GM19438 (cell line): ENCODE data around the gene GTF2E1.
A peak's percentile ranks its signal among the peaks of the same experiment; 100 is the strongest.
"Not testable (repeated sequence)": the region's sequence is repeated elsewhere in the genome, so short reads cannot be mapped to it uniquely, and the experiment has no call there.

Experiments used
- ATAC-seq: cut with Tn5 transposase; IDR thresholded peaks from one replicate; pipeline ENCODE4 v1.9.1; 2021; ENCODE audit warnings: low read depth; ENCODE audit not compliant: unreplicated experiment

The GTF2E1 gene

DNA sequence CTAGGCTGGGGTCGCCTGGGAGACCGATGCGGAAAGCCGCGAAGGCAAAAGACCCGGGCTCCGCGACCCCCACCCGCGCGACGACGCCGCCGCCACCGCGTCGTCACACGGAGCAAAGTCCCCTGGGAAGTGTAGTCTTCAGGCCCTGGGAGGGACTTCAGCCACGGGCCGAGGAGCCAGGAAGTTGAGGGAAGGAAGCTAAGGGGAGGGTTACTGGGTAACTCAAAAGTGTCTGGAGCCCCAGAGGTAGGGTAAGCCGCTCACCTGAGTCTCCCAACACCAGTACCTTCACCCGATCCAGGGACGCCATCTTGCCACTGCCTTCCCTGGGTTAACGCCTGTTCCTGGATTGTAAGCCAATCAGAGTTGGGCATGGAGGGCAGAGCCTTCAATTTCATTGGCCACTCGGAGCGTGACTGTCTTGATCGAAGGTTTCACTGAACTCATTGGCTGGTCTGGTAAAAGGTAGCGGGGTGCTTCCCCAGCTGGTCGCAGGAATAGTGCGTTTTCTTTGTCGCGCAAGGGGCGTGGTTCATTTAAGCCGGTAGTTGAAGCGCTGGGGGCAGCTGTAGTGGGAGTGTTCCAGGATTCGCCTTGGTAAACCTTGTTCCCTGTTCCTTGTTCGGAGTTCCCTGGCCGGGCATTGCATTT lies at the start of gene GTF2E1, which contains the start of gene RABL3:
GTF2E1 (plus strand) TSS at position 547 of the 651 bp plus-strand sequence. CDS start 7,809 bp downstream, outside the sequence.
RABL3 (minus strand) TSS at position 319 of the 651 bp plus-strand sequence; CDS start at position 310, 9 bp downstream.
- peak; percentile 98 for ATAC-seq

GRCh38 chr3:120693439-120694171 lies 48.9 kb upstream of the GTF2E1 start:
- no peak for ATAC-seq

- ATAC-seq, result no peak
These were observed 43.2 kb upstream of the GTF2E1 start for GRCh38 chr3:120699333-120699732.

- ATAC-seq, result no peak
These were observed 36.5 kb upstream of the GTF2E1 start for GRCh38 chr3:120705884-120706582.

GRCh38 chr3:120706950-120707349 lies 35.6 kb upstream of the GTF2E1 start:
- ATAC-seq, result no peak

DNA sequence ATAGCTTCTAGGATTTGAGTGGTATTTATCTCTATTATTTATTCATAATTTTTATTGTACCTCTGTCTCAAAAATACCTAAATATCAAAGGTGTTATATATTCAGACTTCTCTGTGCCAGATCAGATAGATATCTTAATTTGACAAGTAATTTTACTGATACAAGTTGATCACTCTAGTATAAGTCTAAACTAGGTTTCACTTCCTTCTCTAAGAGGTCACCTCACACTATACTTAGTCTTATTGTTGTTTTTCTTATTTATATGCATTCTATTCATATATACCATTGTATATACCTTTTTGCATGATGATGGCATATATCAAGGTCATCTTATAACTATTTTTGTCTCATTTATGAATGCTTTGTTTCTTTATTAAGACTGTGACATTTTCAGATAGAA lies 34.1 kb upstream of the GTF2E1 start:
- ATAC-seq, result no peak

- ATAC-seq, result no peak
These were observed 32.2 kb upstream of the GTF2E1 start for GRCh38 chr3:120710369-120710768.

GRCh38 chr3:120713262-120713661 lies 29.3 kb upstream of the GTF2E1 start:
- ATAC-seq, result no peak

GRCh38 chr3:120719167-120719834 lies 23.2 kb upstream of the GTF2E1 start:
- ATAC-seq, result not testable (repeated sequence)

DNA sequence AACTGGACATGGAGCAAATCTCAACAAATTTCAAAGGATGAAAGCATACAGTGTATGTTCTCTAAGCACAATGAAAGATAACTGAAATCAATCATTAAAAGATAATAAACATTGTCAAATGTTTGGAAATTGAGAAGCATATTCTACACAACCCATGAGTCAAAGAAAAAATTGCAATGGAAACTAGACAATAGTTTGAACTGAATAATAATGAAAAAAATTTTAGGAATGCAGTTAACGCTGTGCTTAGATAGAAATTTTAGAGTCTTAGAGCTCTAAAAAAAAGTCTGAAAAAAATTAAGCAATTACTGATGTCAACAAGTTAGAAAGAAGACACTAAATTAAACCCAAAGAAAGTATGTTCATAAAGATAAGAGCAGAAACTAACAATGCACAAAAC lies 15.8 kb upstream of the GTF2E1 start:
- ATAC-seq, result no peak

GRCh38 chr3:120730576-120731542 lies 11.7 kb upstream of the GTF2E1 start:
- ATAC-seq, result no peak

GRCh38 chr3:120738006-120738405 lies 4.5 kb upstream of the GTF2E1 start:
- not testable (repeated sequence) for ATAC-seq

GRCh38 chr3:120741320-120741719 lies 1.2 kb upstream of the GTF2E1 start:
- ATAC-seq, result no peak

DNA sequence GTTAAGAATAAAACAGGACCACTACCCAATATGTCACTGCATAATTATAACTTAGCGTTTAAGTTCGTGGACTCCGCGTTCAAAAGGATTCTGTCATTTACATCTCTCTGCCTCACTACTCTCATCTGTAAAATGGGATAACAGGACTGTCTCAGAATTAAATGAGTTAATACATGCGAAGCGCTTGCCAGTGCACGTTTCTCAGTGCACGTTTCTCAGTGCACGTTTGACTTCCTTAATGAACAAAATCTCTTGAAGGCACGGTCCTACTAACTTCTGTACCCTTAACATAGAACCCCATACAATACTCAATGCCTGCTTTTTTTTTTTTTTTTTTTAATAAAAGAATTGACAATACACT lies 727 bp upstream of the GTF2E1 start:
- peak; percentile 15 for ATAC-seq

DNA sequence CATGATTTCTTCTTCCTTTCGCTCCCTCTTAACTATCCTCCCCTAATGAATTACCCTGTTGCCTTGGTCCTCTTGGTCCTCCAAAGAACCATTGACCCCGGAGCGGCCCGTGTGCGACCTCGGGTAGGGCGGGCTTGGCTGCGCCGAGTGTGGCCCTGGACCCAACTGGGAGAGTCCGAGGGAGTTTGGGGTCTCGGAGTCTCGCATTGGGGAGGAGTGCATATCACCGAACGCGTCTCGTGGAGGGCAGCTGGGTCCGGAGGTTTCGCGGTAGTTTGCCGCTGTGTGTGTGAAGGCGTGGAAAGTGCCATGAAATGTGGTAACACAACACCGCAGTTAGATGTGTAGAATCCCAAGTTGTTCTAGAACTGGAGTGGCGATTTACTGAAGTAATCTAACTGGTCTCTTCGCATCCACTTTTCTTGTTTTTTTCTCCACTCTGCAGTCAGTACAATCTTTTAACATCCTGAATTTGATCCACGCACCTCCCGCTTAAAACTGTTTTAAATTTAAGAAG lies 363 bp downstream of the GTF2E1 start:
- ATAC-seq, result peak; percentile 17

DNA sequence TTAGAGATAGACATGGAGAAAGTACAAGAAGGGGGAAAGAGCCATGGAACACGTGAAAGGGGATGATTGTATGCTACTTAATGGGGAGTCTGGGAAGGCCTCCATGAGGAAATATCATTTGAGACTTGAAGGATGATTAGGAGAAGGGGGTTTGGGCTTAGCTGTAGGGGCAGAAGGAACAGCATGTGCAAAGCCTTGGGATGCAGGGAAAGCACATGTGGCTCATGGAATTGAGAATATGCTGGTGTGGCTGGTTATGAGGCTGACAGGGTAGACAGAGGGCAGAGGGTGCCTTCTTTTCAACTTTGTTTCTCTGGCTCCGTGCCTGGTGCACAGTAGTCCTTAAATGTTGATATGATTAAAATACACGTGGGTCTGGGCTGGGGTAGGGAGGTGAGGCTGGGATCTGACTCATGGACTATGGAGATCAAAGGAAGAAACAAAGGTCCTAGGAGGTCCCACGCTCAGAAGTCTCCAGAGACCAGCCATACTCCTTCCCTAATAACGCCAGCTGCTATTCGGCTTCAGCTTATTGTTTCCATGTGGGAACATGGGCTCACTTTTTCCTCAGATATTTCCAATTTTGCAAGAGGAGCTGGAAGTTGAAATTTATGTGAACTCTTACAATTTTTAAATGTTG lies 1.1 kb downstream of the GTF2E1 start:
- ATAC-seq, result no peak

DNA sequence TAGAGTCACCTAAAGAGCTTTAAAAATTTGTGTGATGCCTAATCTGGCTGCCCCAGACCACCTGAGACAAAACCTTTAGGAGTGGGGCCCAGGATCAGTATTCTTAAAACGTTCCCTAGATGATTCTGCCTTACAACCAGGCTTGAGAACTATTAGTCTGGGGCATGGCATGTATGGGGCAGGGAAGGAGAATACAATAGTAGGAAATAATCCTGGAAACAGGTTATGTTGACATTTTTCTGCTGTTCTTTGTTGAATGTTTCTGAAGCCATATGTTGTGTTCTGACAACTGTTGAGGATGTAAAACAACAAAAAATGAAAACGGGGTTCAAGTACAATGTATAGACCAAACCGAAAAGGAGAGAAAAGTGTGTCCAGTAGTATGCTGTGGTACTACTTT lies 2.9 kb downstream of the GTF2E1 start:
- ATAC-seq, result no peak

DNA sequence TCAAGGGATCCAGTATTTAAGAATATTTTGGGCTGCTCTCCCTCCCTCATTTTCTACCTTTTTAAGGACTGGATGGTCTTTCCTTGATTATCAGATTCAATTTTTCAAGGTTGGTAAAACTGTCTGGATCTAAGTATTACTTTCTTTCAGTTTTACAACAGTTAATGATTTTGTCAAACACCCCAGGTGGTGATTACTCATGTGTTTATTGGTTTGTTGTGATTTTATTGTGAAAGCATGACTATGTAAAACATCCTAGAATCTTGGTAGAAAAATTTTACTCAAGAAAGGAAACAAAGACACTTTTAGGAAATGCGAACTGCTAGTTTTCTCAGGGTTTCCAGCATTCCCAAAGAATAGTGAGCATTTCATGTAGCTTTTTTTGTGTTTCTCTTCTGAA lies 7.3 kb downstream of the GTF2E1 start:
- no peak for ATAC-seq

- ATAC-seq, result no peak
These were observed 9.7 kb downstream of the GTF2E1 start for GRCh38 chr3:120752230-120752629.
